NCI-H82 (cell line): ENCODE data around the gene MAP3K19.
A peak's percentile ranks its signal among the peaks of the same experiment; 100 is the strongest.
"Not testable (repeated sequence)": the region's sequence is repeated elsewhere in the genome, so short reads cannot be mapped to it uniquely, and the experiment has no call there.

Experiments used
- DNase-seq: peaks from one replicate; lab custom pipeline; 2025; lab: John Stamatoyannopoulos, UW

The MAP3K19 gene

GRCh38 chr2:134980639-134981038 is 66.6 kb downstream of the MAP3K19 start:
- no peak for DNase-seq

- no peak for DNase-seq
Measured at GRCh38 chr2:134979221-134979620, 68.0 kb downstream of the MAP3K19 start.

DNA sequence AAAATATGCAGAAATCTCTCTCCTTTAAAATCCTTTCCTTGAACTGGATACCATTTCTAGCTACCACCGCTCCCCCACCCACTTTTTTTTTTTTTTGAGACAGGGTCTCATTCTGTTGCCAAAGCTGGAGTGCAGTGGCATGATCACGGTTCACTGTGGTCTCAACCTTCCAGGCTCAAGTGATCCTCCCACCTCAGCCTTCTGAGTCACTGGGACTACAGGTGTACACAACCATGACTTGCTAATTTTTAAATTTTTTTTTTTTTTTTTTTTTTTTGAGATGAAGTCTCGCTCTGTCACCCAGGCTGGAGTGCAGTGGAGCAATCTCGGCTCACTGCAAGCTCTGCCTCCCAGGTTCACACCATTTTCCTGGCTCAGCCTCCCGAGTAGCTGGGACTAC is 70.1 kb downstream of the MAP3K19 start:
- not testable (repeated sequence) for DNase-seq

- no peak for DNase-seq
Measured at GRCh38 chr2:134976074-134976702, 71.1 kb downstream of the MAP3K19 start.

DNA sequence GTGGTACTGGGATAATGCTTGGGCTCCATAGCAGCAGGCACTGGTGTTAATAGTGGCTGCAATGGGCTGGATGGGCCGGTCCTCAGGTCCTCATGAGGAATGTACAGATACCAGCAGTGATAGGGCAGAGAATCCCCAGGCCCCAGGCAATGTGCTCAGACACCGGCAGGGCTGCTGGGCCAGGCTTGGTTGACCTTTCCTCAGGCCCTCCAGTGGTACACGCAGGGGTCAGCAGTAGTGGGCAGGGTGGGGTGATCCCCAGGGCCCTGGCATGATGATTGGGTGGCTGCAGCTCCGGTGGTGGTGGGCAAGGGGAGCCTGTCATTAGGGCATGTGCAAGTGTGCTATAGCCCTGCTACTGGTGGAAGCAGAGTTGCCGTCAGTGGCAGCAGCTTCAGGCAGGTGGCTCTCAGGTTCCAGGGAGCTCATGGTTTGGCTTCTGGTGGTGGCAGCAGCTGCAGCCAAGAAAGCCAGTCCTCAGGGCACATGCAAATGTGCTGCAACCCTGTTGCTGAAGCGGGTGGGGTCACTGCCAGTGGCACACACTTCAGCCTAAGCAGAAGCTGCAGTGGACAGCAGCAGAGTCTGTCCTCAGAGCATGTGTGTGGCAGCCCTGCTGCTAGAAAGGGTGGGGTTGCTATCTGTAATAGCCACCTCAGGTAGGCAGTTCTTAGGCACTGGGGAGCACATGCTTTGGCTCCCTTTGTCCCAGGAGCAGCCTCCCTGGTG is 71.8 kb downstream of the MAP3K19 start:
- DNase-seq: no peak

GRCh38 chr2:134973241-134974138 is 73.8 kb downstream of the MAP3K19 start:
- no peak for DNase-seq

GRCh38 chr2:134967166-134967565 is 80.1 kb downstream of the MAP3K19 start:
- not testable (repeated sequence) for DNase-seq

GRCh38 chr2:134957477-134957876 is 89.8 kb downstream of the MAP3K19 start:
- no peak for DNase-seq

DNA sequence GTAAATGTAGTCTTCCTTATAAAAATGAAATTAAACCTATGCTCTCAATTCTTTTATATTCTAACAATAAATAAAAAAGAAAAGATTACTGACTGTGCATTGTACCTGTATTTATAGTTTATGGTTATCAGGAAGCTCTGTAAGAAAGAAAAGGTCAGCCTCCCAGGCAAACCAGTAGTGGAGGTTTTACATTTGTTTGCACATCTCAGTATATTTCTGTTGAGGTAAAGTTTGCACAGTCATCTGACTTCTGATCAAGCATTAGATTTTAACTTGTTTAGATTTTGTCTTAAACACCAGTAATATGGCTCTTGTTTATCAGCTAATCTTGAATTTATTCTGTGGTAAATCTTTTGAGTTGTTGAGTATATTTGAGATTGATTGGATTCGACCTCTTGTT is 91.5 kb downstream of the MAP3K19 start:
- no peak for DNase-seq

DNA sequence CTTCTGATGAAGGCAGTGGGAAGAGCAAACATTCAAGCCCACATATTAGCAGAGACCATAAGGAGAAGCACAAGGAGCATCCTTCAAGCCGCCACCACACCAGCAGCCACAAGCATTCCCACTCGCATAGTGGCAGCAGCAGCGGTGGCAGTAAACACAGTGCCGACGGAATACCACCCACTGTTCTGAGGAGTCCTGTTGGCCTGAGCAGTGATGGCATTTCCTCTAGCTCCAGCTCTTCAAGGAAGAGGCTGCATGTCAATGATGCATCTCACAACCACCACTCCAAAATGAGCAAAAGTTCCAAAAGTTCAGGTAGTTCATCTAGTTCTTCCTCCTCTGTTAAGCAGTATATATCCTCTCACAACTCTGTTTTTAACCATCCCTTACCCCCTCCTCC is 93.2 kb downstream of the MAP3K19 start:
- DNase-seq: no peak

DNA sequence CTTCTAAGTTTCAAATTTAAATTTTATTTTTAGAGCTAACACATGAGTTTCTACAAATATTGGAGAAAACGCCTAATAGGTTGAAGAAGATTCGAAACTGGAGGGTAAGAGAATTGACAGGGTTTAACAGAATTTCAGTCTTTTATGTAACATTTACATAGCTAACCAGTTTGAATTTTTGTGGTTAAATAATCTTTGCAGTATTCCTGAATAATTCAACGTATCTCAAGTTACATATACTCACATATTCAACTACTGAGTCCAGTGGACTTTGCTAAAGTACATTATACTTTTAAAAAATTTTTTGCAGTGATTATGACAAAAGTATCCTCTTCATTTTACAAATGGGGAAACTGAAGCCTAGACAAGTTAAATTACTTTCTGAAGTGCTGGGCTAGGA is 94.6 kb downstream of the MAP3K19 start:
- DNase-seq: no peak

DNA sequence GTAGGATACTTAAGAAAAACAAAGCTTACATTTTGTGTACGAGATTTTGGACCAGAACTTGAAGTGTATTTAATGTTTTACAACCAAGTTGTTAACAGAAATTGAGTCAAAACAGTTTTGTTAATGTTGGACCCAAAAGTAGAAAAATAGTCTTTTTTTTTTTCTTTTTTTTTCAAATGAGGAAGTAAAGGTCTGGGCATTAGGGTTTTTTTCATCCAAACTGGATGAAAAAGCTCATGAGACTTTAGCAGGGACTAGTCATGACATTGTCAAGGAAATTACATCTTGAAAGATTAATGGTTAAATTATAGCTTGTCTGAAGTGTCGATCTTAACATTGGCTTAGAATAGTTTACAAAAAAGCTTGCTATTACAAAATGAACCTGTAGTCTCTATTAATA is 96.4 kb downstream of the MAP3K19 start:
- no peak for DNase-seq

DNA sequence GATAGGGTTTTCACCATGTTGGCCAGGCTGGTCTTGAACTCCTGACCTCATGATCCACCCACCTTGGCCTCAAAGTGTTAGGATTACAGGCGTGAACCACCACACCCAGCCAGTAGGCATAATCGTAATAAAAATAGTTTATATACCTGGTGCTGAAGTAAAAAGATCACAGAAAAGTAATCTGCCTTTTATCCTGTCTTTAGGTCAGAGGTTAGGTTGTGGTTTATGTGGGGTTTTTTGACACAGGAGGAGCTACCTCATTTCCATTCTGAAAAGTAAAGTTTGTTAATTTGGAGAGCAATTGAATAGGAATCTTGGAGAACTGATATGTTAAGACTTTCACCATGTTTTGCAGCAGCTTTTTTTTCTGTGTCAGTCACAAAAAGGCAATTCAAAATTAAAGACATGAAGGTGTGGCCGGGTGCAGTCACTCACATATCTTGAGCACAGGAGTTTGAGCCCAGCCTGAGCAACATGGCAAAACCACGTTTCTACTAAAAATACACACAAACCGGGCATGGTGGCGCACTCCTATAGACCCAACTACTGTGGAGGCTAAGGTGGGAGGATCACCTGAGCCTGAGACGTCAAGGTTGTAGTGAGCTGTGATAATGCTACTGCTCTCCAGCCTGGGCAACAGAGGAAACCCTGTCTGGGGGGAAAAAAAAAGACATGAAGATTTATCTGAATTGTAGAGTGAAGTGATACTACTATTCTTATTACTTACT is 97.1 kb downstream of the MAP3K19 start:
- DNase-seq: no peak

DNA sequence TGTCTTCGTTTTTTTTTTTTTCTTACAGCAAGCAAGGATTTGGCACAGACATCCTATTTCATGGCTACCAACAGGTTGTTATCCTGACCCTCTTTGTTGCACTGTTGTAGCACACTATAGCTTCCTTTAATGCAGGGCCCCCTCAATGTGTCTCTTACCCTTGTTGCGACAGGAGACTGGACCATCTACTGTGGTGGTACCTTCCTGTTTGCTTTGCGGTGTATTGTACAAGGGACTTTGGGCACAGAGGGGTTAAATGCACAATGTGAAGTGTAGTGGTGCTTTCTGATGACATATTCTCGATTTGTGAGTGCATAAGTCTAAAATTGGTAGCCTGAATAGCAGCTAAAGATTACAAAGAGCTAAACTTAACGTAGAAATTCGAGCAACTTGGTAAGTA is 101.2 kb downstream of the MAP3K19 start:
- DNase-seq: no peak

- DNase-seq: peak; percentile 32
Measured at GRCh38 chr2:134944975-134945374, 102.3 kb downstream of the MAP3K19 start.

- no peak for DNase-seq
Measured at GRCh38 chr2:134943540-134943939, 103.7 kb downstream of the MAP3K19 start.

DNA sequence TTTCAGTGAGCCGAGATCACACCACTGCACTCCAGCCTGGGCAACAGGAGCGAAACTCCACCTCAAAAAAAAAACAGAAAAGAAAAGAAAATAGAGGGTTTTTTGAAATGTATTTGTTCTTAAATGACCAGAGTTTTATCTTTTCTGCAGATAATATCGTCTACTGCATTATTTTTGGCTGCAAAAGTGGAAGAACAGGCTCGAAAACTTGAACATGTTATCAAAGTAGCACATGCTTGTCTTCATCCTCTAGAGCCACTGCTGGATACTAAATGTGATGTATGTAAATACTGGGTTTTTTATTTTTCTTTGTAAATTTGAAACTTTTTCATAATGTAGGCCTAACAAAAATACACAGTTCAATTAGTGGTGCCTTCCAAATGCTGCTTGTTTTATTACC is 110.6 kb downstream of the MAP3K19 start:
- no peak for DNase-seq

- DNase-seq: no peak
Measured at GRCh38 chr2:134934641-134935040, 112.6 kb downstream of the MAP3K19 start.

DNA sequence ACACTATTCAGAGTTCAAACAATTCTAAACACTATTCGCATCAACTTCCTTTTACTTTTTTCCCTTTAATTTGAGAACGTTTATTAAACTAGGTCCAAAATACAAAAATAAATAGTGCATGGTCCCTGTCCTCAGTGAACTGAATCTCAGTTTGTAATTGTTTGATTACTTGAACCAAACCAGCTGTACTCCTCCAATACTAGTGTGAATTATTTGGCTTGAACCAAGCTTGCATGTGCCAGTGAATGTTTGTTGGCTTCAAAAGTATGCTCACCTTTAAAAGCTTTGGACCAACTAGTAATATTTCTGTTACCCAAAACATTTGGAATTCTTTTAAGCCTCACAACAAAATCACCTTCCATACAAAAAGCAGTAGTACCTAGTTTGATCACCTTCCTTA is 113.1 kb downstream of the MAP3K19 start:
- DNase-seq: no peak

DNA sequence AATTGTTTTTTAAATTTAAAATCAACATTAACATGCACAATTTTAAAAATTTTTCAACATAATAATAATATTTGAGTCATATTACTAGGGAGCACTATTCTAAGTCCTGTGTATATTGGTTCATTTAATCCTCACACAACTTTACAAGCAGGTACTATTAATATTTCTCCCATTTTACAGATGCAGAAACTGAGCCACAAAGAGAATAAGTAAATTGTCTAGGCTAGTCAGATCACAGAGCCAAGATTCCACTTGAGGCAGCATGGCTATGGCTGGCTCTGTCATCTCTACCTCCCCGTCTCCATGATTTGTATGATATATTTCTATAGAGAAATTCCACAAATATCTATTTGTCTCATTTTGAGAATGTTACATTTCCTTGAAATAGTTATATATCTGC is 113.5 kb downstream of the MAP3K19 start:
- no peak for DNase-seq

DNA sequence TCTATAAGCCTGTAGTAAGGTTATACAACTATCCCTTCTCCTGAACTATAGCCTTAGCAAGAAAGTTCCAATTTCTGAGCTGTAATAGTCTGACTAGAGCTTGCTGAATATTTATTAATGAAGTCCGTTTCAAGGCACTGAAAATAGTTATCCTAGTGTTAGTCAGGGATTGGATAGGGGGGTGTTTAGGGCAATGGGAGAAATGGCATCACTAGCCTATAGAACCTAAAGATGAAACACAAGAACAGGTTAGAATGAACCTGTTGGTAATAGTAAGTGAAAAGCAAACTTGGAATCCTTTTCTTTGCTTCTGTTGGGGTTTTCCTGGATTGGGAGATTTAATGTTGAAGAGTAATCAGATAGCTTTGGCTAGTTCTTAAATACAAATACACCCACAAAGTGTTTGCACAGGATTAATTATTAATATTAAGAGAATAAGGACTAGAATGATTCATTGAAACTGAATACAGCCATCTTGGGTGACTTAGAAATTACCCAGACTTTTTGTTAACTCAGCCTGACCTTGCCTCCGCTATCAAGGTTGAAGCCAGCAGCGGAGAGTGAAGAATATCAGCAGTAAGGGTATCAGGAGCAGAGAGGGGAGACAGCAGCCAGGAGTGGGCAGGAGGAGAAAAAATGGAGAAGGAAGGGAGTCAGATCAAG is 114.3 kb downstream of the MAP3K19 start:
- no peak for DNase-seq

- no peak for DNase-seq
Measured at GRCh38 chr2:134927195-134927594, 120.1 kb downstream of the MAP3K19 start.
